K562 (cell line): ENCODE measurements around the gene PGF. TPM values are rescaled to one million over a fixed set of nuclear protein-coding genes. Genes with fewer than 3 reads are reported as not detected.

Experiments
- CBX8 ChIP-seq: fragments of 200-600 bp; sonication (generic); IDR thresholded peaks from 2 replicates; pipeline ENCODE4 v1.6.1; 2012; ENCODE audit warnings: borderline replicate concordance, mixed run types, low read depth, mild to moderate bottlenecking, moderate library complexity, mixed read lengths, low read length, control low read depth, inconsistent platforms; ENCODE audit not compliant: poor library complexity, severe bottlenecking; ENCODE audit errors: extremely low read depth
- PML ChIP-seq: IDR thresholded peaks from 2 replicates; pipeline ENCODE4 v1.6.1; 2012; ENCODE audit warnings: low read length, inconsistent platforms
- ZFX ChIP-seq: sonication (generic); formaldehyde crosslinking; IDR thresholded peaks from 2 replicates; pipeline ENCODE4 v1.8.0; 2022; ENCODE audit warnings: mild to moderate bottlenecking, missing genetic modification reagents, moderate library complexity
- ZNF592 ChIP-seq: fragments of 450-650 bp; IDR thresholded peaks from 2 replicates; pipeline ENCODE4 v1.6.1; 2017; ENCODE audit warnings: antibody characterized with exemption, mild to moderate bottlenecking
- polyA plus RNA-seq, 8 experiments: library from polyadenylated mRNA; depleted of rRNA in 4 of 8; stranded (reverse) in 5 of 8; unstranded in 3 of 8; fragments of >200 nt; fragmentation: Nextera tagmentation in 2 of 8; fragmentation: Illumina TruSeq in 1 of 8; extraction: Ambion mirVana in 2 of 8; extraction: Trizol in 1 of 8; gene quantifications; 2 replicates each; pipeline versions ENCODE4 v1.2.1 to v1.2.3, GENCODE V29; 2011 to 2014; ENCODE audit warnings: inconsistent platforms in 1 of 8, missing spikeins in 1 of 8
- total RNA-seq, 7 experiments: library from RNA; depleted of rRNA in 6 of 7; stranded (reverse); fragments of >200 nt in 6 of 7; fragmentation: Illumina TruSeq in 2 of 7; extraction: Trizol in 2 of 7; gene quantifications; 2 replicates each; pipeline versions ENCODE4 v1.2.1 to v1.2.3, GENCODE V29; 2011 to 2021; ENCODE audit warnings: low replicate concordance in 1 of 7

The PGF gene
- total and polyA plus RNA-seq, 9 of the 15 experiments (the other 6 are each of a cell fraction or from before 2014, with no cell fraction given): 0.04 to 0.44 (median 0.18) TPM

GRCh38 chr14:74945852-74946658, 9.3 kb downstream of the PGF start (continued):
- no peak for TF ChIP-seq CBX8
- 0 out of 2 replicates have a peak, but pooled peaks have one; percentile 17 for TF ChIP-seq ZFX
- peak; percentile 53; the same call in 1 of the 2 replicates for TF ChIP-seq ZNF592
- TF ChIP-seq PML: peak; percentile 38; the same call in 1 of the 2 replicates
